MCF 10A (cell line): ENCODE measurements around the gene AUTS2. TPM values are rescaled to one million over a fixed set of nuclear protein-coding genes. Genes with fewer than 3 reads are reported as not detected.

Source experiments
- BruUV-seq: library from RNA; stranded (reverse); fragments of 400-500 nt; replicated peaks from 2 replicates; lab custom pipeline; 2021; lab: Mats Ljungman, UMichigan
- CTCF ChIA-PET: fragments of 300-600 bp; sonication (Branson Sonifier 250); formaldehyde crosslinking; extraction: SDS; loops from one replicate; lab custom pipeline; 2021; ENCODE audit warnings: antibody characterized with exemption, inconsistent platforms; lab: Yijun Ruan, JAX
- POLR2A ChIA-PET: fragments of 300-600, 350-650 bp; sonication (Branson Sonifier 250); formaldehyde crosslinking; extraction: SDS; loops from one replicate; lab custom pipeline; 2020; ENCODE audit warnings: antibody characterized with exemption, inconsistent platforms; lab: Yijun Ruan, JAX
- DNase-seq: peaks from one replicate; pipeline ENCODE4 v3.0.0-alpha.2; 2018; ENCODE audit not compliant: unreplicated experiment
- H3K27ac Mint-ChIP-seq: one replicate; pipeline ENCODE4 v1.8.0; 2022; ENCODE audit warnings: mild to moderate bottlenecking, low read depth, mixed read lengths; ENCODE audit not compliant: unreplicated experiment
- H3K27me3 Mint-ChIP-seq: one replicate; pipeline ENCODE4 v1.8.0; 2022; ENCODE audit warnings: mixed read lengths; ENCODE audit not compliant: insufficient read depth, unreplicated experiment
- H3K36me3 Mint-ChIP-seq: one replicate; pipeline ENCODE4 v1.8.0; 2022; ENCODE audit warnings: mild to moderate bottlenecking, moderate library complexity, mixed read lengths; ENCODE audit not compliant: insufficient read depth, unreplicated experiment
- H3K4me1 Mint-ChIP-seq: one replicate; pipeline ENCODE4 v1.8.0; 2022; ENCODE audit warnings: mixed read lengths; ENCODE audit not compliant: insufficient read depth, unreplicated experiment
- H3K4me3 Mint-ChIP-seq: one replicate; pipeline ENCODE4 v1.8.0; 2022; ENCODE audit warnings: mild to moderate bottlenecking, moderate library complexity, mixed read lengths; ENCODE audit not compliant: unreplicated experiment
- H3K9me3 Mint-ChIP-seq: one replicate; pipeline ENCODE4 v1.8.0; 2022; ENCODE audit warnings: mixed read lengths; ENCODE audit not compliant: unreplicated experiment
- CTCF ChIP-seq: fragments of 200-600 bp; IDR thresholded peaks from one replicate; pipeline ENCODE4 v1.8.0; 2022; ENCODE audit warnings: antibody characterized with exemption, mild to moderate bottlenecking; ENCODE audit not compliant: unreplicated experiment
- intact Hi-C: fragments of 100-400 bp; cut with micrococcal nuclease; formaldehyde crosslinking; loops from 2 replicates; pipeline ENCODE4 v1.14.1; 2022
- total RNA-seq: library from RNA; stranded (reverse); gene quantifications from 2 replicates; pipeline ENCODE4 v1.2.3, GENCODE V29; 2022

AUTS2 gene
- total RNA-seq, 1 experiment from 2014 or later, result 1.3 TPM

- TF ChIP-seq CTCF, result no peak
- BruUV-seq, result no TSS peak
- ChIA-PET POLR2A (no interaction called here), CTCF (no interaction called here)
- no peak overlapping the region for H3K4me3 Mint-ChIP-seq
- intact Hi-C loops, result no loop called here
- no peak for DNase-seq
- H3K4me1 Mint-ChIP-seq, result no peaks in the 10 kb centered on the region
- H3K27ac Mint-ChIP-seq, result no peak overlapping the region
- H3K9me3 Mint-ChIP-seq, result peaks cover 30% of the 10 kb centered on the region
- H3K27me3 Mint-ChIP-seq, result no peaks in the 10 kb centered on the region
- peaks cover 6% of the 10 kb centered on the region for H3K36me3 Mint-ChIP-seq
These were observed 619.3 kb downstream of the AUTS2 start for GRCh38 chr7:70217571-70217970.

- intact Hi-C loops, result no loop called here
- peaks cover 6% of the 10 kb centered on the region for H3K36me3 Mint-ChIP-seq
- no peak overlapping the region for H3K27ac Mint-ChIP-seq
- POLR2A ChIA-PET, result no interaction called here
- CTCF ChIA-PET, result no interaction called here
- H3K4me3 Mint-ChIP-seq, result no peak overlapping the region
- H3K27me3 Mint-ChIP-seq, result no peaks in the 10 kb centered on the region
- no peak for TF ChIP-seq CTCF
- DNase-seq, result no peak
- peaks cover 27% of the 10 kb centered on the region for H3K9me3 Mint-ChIP-seq
- H3K4me1 Mint-ChIP-seq, result no peaks in the 10 kb centered on the region
- no TSS peak for BruUV-seq
These were observed 619.7 kb downstream of the AUTS2 start for GRCh38 chr7:70218006-70218405.

- Mint-ChIP-seq H3K36me3 (peaks cover 6% of the 10 kb centered on the region), H3K4me1 (no peaks in the 10 kb centered on the region), H3K27me3 (no peaks in the 10 kb centered on the region), H3K27ac (no peak overlapping the region), H3K9me3 (peaks cover 26% of the 10 kb centered on the region), H3K4me3 (no peak overlapping the region)
- POLR2A ChIA-PET, result no interaction called here
- DNase-seq, result no peak
- intact Hi-C loops, result no loop called here
- CTCF ChIA-PET, result no interaction called here
- BruUV-seq, result no TSS peak
- TF ChIP-seq CTCF, result no peak
These were observed 620.8 kb downstream of the AUTS2 start for GRCh38 chr7:70219061-70219460.

GRCh38 chr7:70229242-70229641 lies 631.0 kb downstream of the AUTS2 start:
- no peak overlapping the region for H3K27ac Mint-ChIP-seq
- POLR2A ChIA-PET, result no interaction called here
- CTCF ChIA-PET, result no interaction called here
- H3K4me3 Mint-ChIP-seq, result no peak overlapping the region
- peaks cover 21% of the 10 kb centered on the region for H3K9me3 Mint-ChIP-seq
- H3K4me1 Mint-ChIP-seq, result no peaks in the 10 kb centered on the region
- TF ChIP-seq CTCF, result no peak
- intact Hi-C loops, result no loop called here
- H3K36me3 Mint-ChIP-seq, result no peaks in the 10 kb centered on the region
- no peak for DNase-seq
- no peaks in the 10 kb centered on the region for H3K27me3 Mint-ChIP-seq
- BruUV-seq, result no TSS peak
